Sigmoid colon (tissue), 4 donors: Measurements from ENCODE around the gene JAZF1.

Experiments
- EP300 ChIP-seq, 4 donors: sonication (generic); formaldehyde crosslinking; IDR thresholded peaks; one replicate each; pipeline ENCODE4 v1.6.1; 2017; ENCODE audit warnings: antibody characterized with exemption in 4 of 4
- POLR2A ChIP-seq, 2 donors: fragments of 450-650 bp; IDR thresholded peaks; one replicate each; pipeline ENCODE4 v1.6.1; 2016; ENCODE audit warnings: antibody characterized with exemption in 2 of 2, mild to moderate bottlenecking in 2 of 2, moderate library complexity in 2 of 2
- POLR2AphosphoS5 ChIP-seq, 4 donors: sonication (generic); formaldehyde crosslinking; IDR thresholded peaks; one replicate each; pipeline ENCODE4 v1.6.1; 2017; ENCODE audit warnings: antibody characterized with exemption in 4 of 4
- TF ChIP-seq, protein P1 (sequence below), 4 experiments: fragments of 450-650 bp in 3 of 4; fragments of 200-600 bp in 1 of 4; IDR thresholded peaks; one replicate each; pipeline ENCODE4 v1.5.1; 2016 to 2019; ENCODE audit warnings: antibody characterized with exemption in 4 of 4, mild to moderate bottlenecking in 3 of 4, moderate library complexity in 2 of 4

- no peak for TF ChIP-seq EP300 (IDR thresholded peaks at IDR 0.05)
- no peak for TF ChIP-seq POLR2AphosphoS5 (IDR thresholded peaks at IDR 0.05)
- TF ChIP-seq, protein P1, sequence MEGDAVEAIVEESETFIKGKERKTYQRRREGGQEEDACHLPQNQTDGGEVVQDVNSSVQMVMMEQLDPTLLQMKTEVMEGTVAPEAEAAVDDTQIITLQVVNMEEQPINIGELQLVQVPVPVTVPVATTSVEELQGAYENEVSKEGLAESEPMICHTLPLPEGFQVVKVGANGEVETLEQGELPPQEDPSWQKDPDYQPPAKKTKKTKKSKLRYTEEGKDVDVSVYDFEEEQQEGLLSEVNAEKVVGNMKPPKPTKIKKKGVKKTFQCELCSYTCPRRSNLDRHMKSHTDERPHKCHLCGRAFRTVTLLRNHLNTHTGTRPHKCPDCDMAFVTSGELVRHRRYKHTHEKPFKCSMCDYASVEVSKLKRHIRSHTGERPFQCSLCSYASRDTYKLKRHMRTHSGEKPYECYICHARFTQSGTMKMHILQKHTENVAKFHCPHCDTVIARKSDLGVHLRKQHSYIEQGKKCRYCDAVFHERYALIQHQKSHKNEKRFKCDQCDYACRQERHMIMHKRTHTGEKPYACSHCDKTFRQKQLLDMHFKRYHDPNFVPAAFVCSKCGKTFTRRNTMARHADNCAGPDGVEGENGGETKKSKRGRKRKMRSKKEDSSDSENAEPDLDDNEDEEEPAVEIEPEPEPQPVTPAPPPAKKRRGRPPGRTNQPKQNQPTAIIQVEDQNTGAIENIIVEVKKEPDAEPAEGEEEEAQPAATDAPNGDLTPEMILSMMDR (IDR thresholded peaks at IDR 0.05): no peak
- no peak for TF ChIP-seq POLR2A (IDR thresholded peaks at IDR 0.05)
Observed at GRCh38 chr7:27962273-27962672, 218.3 kb downstream of the JAZF1 start.
